Loucy (cell line): ENCODE measurements around the gene PPP1R14C.

Experiments used
- EZH2phosphoT487 ChIP-seq: fragments of 200-600 bp; IDR thresholded peaks from 2 replicates; pipeline ENCODE4 v1.6.1; 2018; ENCODE audit warnings: antibody characterized with exemption, mild to moderate bottlenecking, moderate library complexity, borderline replicate concordance
- TF ChIP-seq, protein P1 (sequence below): fragments of 200-600 bp; sonication (generic); conservative IDR thresholded peaks from 2 replicates; pipeline ENCODE4 v1.5.1; 2014; ENCODE audit warnings: mild to moderate bottlenecking, antibody characterized with exemption, low read length

DNA sequence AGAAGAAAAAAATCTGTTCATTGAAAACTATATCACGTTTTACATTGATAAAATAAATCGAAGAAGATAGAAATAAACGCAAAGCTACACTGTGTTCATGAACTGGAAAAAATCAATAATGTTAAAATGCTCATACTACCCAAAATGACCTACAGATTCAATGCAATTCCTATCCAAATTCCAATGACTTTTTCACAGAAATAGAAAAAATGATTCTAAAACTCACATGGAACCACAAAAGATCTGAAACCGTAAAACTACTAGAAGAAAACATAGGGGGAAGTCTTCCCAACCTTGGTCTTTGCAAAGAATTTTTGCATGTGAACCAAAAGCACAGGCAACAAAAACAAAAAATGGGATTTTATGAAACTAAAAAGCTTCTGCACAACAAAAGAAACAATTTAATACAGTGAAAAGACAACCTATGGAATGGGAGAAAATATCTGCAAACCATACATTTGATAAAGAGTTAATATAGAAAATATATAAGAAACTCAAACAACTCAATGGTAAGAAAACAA, 40.0 kb upstream of the PPP1R14C start:
- TF ChIP-seq, protein P1, sequence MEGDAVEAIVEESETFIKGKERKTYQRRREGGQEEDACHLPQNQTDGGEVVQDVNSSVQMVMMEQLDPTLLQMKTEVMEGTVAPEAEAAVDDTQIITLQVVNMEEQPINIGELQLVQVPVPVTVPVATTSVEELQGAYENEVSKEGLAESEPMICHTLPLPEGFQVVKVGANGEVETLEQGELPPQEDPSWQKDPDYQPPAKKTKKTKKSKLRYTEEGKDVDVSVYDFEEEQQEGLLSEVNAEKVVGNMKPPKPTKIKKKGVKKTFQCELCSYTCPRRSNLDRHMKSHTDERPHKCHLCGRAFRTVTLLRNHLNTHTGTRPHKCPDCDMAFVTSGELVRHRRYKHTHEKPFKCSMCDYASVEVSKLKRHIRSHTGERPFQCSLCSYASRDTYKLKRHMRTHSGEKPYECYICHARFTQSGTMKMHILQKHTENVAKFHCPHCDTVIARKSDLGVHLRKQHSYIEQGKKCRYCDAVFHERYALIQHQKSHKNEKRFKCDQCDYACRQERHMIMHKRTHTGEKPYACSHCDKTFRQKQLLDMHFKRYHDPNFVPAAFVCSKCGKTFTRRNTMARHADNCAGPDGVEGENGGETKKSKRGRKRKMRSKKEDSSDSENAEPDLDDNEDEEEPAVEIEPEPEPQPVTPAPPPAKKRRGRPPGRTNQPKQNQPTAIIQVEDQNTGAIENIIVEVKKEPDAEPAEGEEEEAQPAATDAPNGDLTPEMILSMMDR = no peak
- TF ChIP-seq EZH2phosphoT487 = no peak
